CD4-positive, alpha-beta T cell treated with Interleukin-6 at 100 ng/mL for 8 hours (primary cell): ENCODE measurements around the gene RHOF.

Experiments used
- DNase-seq: peaks from one replicate; pipeline ENCODE4 v3.0.0-alpha.2; 2020; ENCODE audit warnings: mixed read lengths, low spot score

Gene RHOF

GRCh38 chr12:121819212-121819949 lies 25.9 kb upstream of the RHOF start:
- DNase-seq: no peak

GRCh38 chr12:121817648-121818043 lies 24.2 kb upstream of the RHOF start:
- DNase-seq: no peak

GRCh38 chr12:121816925-121817647 lies 23.6 kb upstream of the RHOF start:
- no peak for DNase-seq

GRCh38 chr12:121815263-121815662 lies 21.8 kb upstream of the RHOF start:
- no peak for DNase-seq

GRCh38 chr12:121814429-121815119 lies 21.1 kb upstream of the RHOF start:
- no peak for DNase-seq

- DNase-seq: no peak
Measured at GRCh38 chr12:121813951-121814350, 20.5 kb upstream of the RHOF start.

- no peak for DNase-seq
Measured at GRCh38 chr12:121812921-121813896, 19.7 kb upstream of the RHOF start.

GRCh38 chr12:121812320-121812871 lies 18.9 kb upstream of the RHOF start:
- DNase-seq: no peak

- DNase-seq: peak; percentile 57
Measured at GRCh38 chr12:121811434-121812319, 18.2 kb upstream of the RHOF start.

GRCh38 chr12:121810833-121811433 lies 17.4 kb upstream of the RHOF start:
- DNase-seq: no peak

GRCh38 chr12:121810234-121810817 lies 16.8 kb upstream of the RHOF start:
- DNase-seq: no peak

GRCh38 chr12:121809712-121810116 lies 16.2 kb upstream of the RHOF start:
- DNase-seq: no peak

- no peak for DNase-seq
Measured at GRCh38 chr12:121808623-121809022, 15.1 kb upstream of the RHOF start.

- DNase-seq: no peak
Measured at GRCh38 chr12:121807642-121808347, 14.3 kb upstream of the RHOF start.

GRCh38 chr12:121806546-121807423 lies 13.3 kb upstream of the RHOF start:
- no peak for DNase-seq

- DNase-seq: no peak
Measured at GRCh38 chr12:121806009-121806545, 12.6 kb upstream of the RHOF start.

- DNase-seq: no peak
Measured at GRCh38 chr12:121805171-121806008, 11.9 kb upstream of the RHOF start.
